HepG2 (cell line): ENCODE results near the gene ACSL1. TPM values are rescaled to one million over a fixed set of nuclear protein-coding genes. Genes with fewer than 3 reads are reported as not detected.
A peak's percentile ranks its signal among the peaks of the same experiment; 100 is the strongest.

ENCODE experiments used
- CBX1 ChIP-seq: IDR thresholded peaks from one replicate; pipeline ENCODE4 v1.6.1; 2016; ENCODE audit warnings: antibody characterized with exemption, low read depth
- FOSL2 ChIP-seq: sonication (generic); formaldehyde crosslinking; IDR thresholded peaks from 2 replicates; pipeline ENCODE4 v1.4.0; 2020; ENCODE audit warnings: missing genetic modification reagents
- GLI4 ChIP-seq: sonication (generic); formaldehyde crosslinking; IDR thresholded peaks from 2 replicates; pipeline ENCODE4 v1.5.1; 2020; ENCODE audit warnings: missing genetic modification reagents, mild to moderate bottlenecking, moderate library complexity, borderline replicate concordance
- HMGXB4 ChIP-seq, 2 experiments: sonication (generic) in 1 of 2; formaldehyde crosslinking in 1 of 2; IDR thresholded peaks; 2 replicates each; pipeline versions ENCODE4 v1.4.0 to v1.6.1; 2018 to 2020; ENCODE audit warnings: missing genetic modification reagents in 2 of 2, borderline replicate concordance in 1 of 2, low read depth in 1 of 2, mild to moderate bottlenecking in 1 of 2, missing biosample characterization in 1 of 2
- MAX ChIP-seq: IDR thresholded peaks from 2 replicates; pipeline ENCODE4 v1.6.1; 2012; ENCODE audit warnings: inconsistent platforms
- MXD1 ChIP-seq: sonication (generic); formaldehyde crosslinking; IDR thresholded peaks from 2 replicates; pipeline ENCODE4 v1.4.0; 2020; ENCODE audit warnings: mild to moderate bottlenecking, missing genetic modification reagents
- NFYC ChIP-seq: IDR thresholded peaks from 2 replicates; pipeline ENCODE4 v1.6.1; 2016; ENCODE audit warnings: missing genetic modification reagents, missing compliant biosample characterization
- PAX8 ChIP-seq: sonication (generic); formaldehyde crosslinking; IDR thresholded peaks from 2 replicates; pipeline ENCODE4 v1.8.0; 2022; ENCODE audit warnings: mild to moderate bottlenecking, missing genetic modification reagents, borderline replicate concordance
- RAD21 ChIP-seq: fragments of 450-650 bp; formaldehyde crosslinking; IDR thresholded peaks from 2 replicates; pipeline ENCODE4 v1.5.0; 2020; ENCODE audit warnings: mild to moderate bottlenecking
- RELA ChIP-seq: sonication (generic); formaldehyde crosslinking; IDR thresholded peaks from 2 replicates; pipeline ENCODE4 v1.4.0; 2020; ENCODE audit warnings: missing genetic modification reagents
- SMC3 ChIP-seq: IDR thresholded peaks from 2 replicates; pipeline ENCODE4 v1.6.1; 2011; ENCODE audit warnings: low read length, improper control_type of control experiment
- SRF ChIP-seq: IDR thresholded peaks from 2 replicates; pipeline ENCODE4 v1.6.1; 2011; ENCODE audit warnings: mild to moderate bottlenecking, low read depth, low read length, moderate library complexity
- STAT5B ChIP-seq: sonication (generic); formaldehyde crosslinking; IDR thresholded peaks from 2 replicates; pipeline ENCODE4 v1.4.0; 2020; ENCODE audit warnings: missing genetic modification reagents
- TCF7 ChIP-seq: sonication (generic); IDR thresholded peaks from 2 replicates; pipeline ENCODE4 v1.6.1; 2016; ENCODE audit warnings: antibody characterized with exemption, low read depth
- ZFP41 ChIP-seq: sonication (generic); formaldehyde crosslinking; IDR thresholded peaks from 2 replicates; pipeline ENCODE4 v1.4.0; 2020; ENCODE audit warnings: mild to moderate bottlenecking, missing genetic modification reagents, borderline replicate concordance
- ZNF3 ChIP-seq: IDR thresholded peaks from 2 replicates; pipeline ENCODE4 v1.7.0; 2017; ENCODE audit warnings: inconsistent platforms
- ZNF317 ChIP-seq: sonication (generic); formaldehyde crosslinking; IDR thresholded peaks from 2 replicates; pipeline ENCODE4 v1.5.0; 2020; ENCODE audit warnings: mild to moderate bottlenecking, missing genetic modification reagents
- ZNF430 ChIP-seq: sonication (generic); formaldehyde crosslinking; IDR thresholded peaks from 2 replicates; pipeline ENCODE4 v1.9.0; 2021; ENCODE audit warnings: mild to moderate bottlenecking, missing genetic modification reagents
- ZNF556 ChIP-seq: sonication (generic); formaldehyde crosslinking; IDR thresholded peaks from 2 replicates; pipeline ENCODE4 v1.4.0; 2020; ENCODE audit warnings: mild to moderate bottlenecking, missing genetic modification reagents, borderline replicate concordance
- ZNF570 ChIP-seq: sonication (generic); formaldehyde crosslinking; IDR thresholded peaks from 2 replicates; pipeline ENCODE4 v1.4.0; 2020; ENCODE audit warnings: mild to moderate bottlenecking, missing genetic modification reagents, borderline replicate concordance
- ZNF619 ChIP-seq: sonication (generic); formaldehyde crosslinking; IDR thresholded peaks from 2 replicates; pipeline ENCODE4 v1.4.0; 2020; ENCODE audit warnings: mild to moderate bottlenecking, missing genetic modification reagents
- ZNF775 ChIP-seq: sonication (generic); formaldehyde crosslinking; IDR thresholded peaks from 2 replicates; pipeline ENCODE4 v1.4.0; 2020; ENCODE audit warnings: missing genetic modification reagents, mild to moderate bottlenecking, moderate library complexity, borderline replicate concordance
- ZNF83 ChIP-seq: sonication (generic); formaldehyde crosslinking; IDR thresholded peaks from 2 replicates; pipeline ENCODE4 v1.4.0; 2020; ENCODE audit warnings: missing genetic modification reagents, mild to moderate bottlenecking, borderline replicate concordance
- ZSCAN22 ChIP-seq: sonication (generic); formaldehyde crosslinking; IDR thresholded peaks from 2 replicates; pipeline ENCODE4 v1.4.0; 2020; ENCODE audit warnings: mild to moderate bottlenecking, missing genetic modification reagents
- polyA plus RNA-seq, 8 experiments: library from polyadenylated mRNA; depleted of rRNA in 3 of 8; stranded (reverse) in 7 of 8; unstranded in 1 of 8; fragments of >200 nt; fragmentation: Illumina TruSeq in 4 of 8; extraction: Trizol in 4 of 8; gene quantifications; 2 replicates each; pipeline versions ENCODE4 v1.2.1 to v1.2.3, GENCODE V29; 2011 to 2016; ENCODE audit warnings: low read depth in 4 of 8, missing spikeins in 1 of 8, mixed read lengths in 1 of 8; ENCODE audit not compliant: insufficient read depth in 1 of 8
- total RNA-seq, 5 experiments: library from RNA; depleted of rRNA; stranded (reverse); fragments of >200 nt; fragmentation: Illumina TruSeq; extraction: Trizol; gene quantifications; 2 replicates each; pipeline ENCODE4 v1.2.3, GENCODE V29; 2016; ENCODE audit warnings: low read depth in 1 of 5
- TF ChIP-seq, protein P1 (sequence below): sonication (generic); formaldehyde crosslinking; IDR thresholded peaks from 2 replicates; pipeline ENCODE4 v1.5.0; 2020; ENCODE audit warnings: mild to moderate bottlenecking, missing genetic modification reagents, borderline replicate concordance

Gene ACSL1
- total and polyA plus RNA-seq, 2 of the 13 experiments (the other 11 are each of a cell fraction or from before 2014, with no cell fraction given), result 10.0 to 29.8 TPM

DNA sequence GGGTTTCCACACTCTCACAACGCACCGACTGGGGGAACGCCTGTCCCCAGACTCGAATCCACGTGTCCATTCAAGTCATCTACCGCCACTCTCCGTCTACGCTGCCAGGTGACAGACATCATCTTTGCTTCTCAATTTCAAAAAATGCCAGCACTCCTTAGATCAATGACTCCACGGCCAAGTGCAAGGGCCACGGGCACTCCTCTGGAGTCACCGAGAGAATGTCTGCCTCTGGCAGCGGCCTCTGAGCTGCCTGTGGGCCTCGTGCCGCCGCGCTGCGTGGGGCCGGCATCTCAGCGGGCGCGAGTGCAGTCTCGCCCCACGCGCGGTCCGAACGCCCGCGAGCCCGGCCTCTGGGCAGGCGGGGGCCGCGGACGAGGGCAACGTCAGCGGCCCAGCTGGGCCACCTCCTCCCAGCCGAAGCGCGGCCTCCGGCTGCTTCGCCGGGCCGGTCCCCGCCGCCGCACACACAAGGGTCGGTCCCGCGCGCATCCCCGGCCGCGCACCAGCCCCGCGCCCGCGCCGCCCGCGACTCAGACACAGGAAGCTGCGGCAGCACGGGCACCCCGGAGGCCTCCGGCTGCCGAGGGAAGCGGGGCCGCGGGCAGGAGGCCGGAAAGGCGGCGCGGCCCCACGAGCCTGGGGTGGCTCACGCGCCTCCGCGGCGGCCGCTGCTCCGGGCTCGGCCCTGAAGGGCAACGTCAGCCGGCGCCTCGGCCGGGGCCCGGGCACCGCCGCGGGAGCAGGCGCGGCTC, 450 bp downstream of the ACSL1 start (continued):
- no peak for TF ChIP-seq ZFP41 (CRISPR knock-in tag)
- no peak for TF ChIP-seq TCF7
- TF ChIP-seq ZNF775 (CRISPR knock-in tag), result no peak
- no peak for TF ChIP-seq SRF
- TF ChIP-seq ZNF3 (CRISPR knock-in tag), result no peak
- no peak for TF ChIP-seq RELA (CRISPR knock-in tag)
- no peak for TF ChIP-seq ZNF619 (CRISPR knock-in tag)
- TF ChIP-seq NFYC (CRISPR knock-in tag), result no peak
- no peak for TF ChIP-seq STAT5B
- no peak for TF ChIP-seq PAX8 (CRISPR knock-in tag)
- no peak for TF ChIP-seq ZSCAN22 (CRISPR knock-in tag)
- TF ChIP-seq ZNF556 (CRISPR knock-in tag), result no peak
- TF ChIP-seq MXD1 (CRISPR knock-in tag), result no peak
- no peak for TF ChIP-seq SMC3
- peak; percentile 41 for TF ChIP-seq MAX
- no peak for TF ChIP-seq ZNF570 (CRISPR knock-in tag)
- no peak for TF ChIP-seq FOSL2 (CRISPR knock-in tag)
- no peak for TF ChIP-seq GLI4 (CRISPR knock-in tag)
- TF ChIP-seq CBX1, result no peak
- TF ChIP-seq RAD21, result 0 out of 2 replicates have a peak, but pooled peaks have one; percentile 18
- no peak for TF ChIP-seq ZNF317
- peak; percentile 51; the same call in 1 of the 2 replicates for TF ChIP-seq ZNF430 (CRISPR knock-in tag)
- TF ChIP-seq, protein P1, sequence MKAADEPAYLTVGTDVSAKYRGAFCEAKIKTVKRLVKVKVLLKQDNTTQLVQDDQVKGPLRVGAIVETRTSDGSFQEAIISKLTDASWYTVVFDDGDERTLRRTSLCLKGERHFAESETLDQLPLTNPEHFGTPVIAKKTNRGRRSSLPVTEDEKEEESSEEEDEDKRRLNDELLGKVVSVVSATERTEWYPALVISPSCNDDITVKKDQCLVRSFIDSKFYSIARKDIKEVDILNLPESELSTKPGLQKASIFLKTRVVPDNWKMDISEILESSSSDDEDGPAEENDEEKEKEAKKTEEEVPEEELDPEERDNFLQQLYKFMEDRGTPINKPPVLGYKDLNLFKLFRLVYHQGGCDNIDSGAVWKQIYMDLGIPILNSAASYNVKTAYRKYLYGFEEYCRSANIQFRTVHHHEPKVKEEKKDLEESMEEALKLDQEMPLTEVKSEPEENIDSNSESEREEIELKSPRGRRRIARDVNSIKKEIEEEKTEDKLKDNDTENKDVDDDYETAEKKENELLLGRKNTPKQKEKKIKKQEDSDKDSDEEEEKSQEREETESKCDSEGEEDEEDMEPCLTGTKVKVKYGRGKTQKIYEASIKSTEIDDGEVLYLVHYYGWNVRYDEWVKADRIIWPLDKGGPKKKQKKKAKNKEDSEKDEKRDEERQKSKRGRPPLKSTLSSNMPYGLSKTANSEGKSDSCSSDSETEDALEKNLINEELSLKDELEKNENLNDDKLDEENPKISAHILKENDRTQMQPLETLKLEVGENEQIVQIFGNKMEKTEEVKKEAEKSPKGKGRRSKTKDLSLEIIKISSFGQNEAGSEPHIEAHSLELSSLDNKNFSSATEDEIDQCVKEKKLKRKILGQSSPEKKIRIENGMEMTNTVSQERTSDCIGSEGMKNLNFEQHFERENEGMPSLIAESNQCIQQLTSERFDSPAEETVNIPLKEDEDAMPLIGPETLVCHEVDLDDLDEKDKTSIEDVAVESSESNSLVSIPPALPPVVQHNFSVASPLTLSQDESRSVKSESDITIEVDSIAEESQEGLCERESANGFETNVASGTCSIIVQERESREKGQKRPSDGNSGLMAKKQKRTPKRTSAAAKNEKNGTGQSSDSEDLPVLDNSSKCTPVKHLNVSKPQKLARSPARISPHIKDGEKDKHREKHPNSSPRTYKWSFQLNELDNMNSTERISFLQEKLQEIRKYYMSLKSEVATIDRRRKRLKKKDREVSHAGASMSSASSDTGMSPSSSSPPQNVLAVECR, result 0 out of 2 replicates have a peak, but pooled peaks have one; percentile 25
- TF ChIP-seq ZNF83, result no peak
- 0 out of 4 replicates have a peak, but pooled peaks of 1 of the 2 experiments have one; percentile 31 for TF ChIP-seq HMGXB4 (CRISPR knock-in tag; IDR thresholded peaks at IDR 0.05; ENCODE audit: borderline replicate concordance in 1 of 2, low read depth in 1 of 2)
